Heart left ventricle (tissue), 13 donors: ENCODE measurements around the gene PRKCA.

Experiments used
- POLR2A ChIP-seq, 2 donors: fragments of 450-650 bp; IDR thresholded peaks; one replicate each; pipeline ENCODE4 v1.6.1; 2017; ENCODE audit warnings: antibody characterized with exemption in 2 of 2, mild to moderate bottlenecking in 2 of 2, moderate library complexity in 2 of 2
- TF ChIP-seq, protein P1 (sequence below), 12 donors: fragments of 200-600 bp; sonication (generic) in 4 of 12; IDR thresholded peaks; one replicate each; pipeline versions ENCODE4 v1.5.0 to v1.8.0; 2018 to 2022; ENCODE audit warnings: antibody characterized with exemption in 12 of 12, mild to moderate bottlenecking in 5 of 12
- donor health status: ischemic (EF 13 %, LVEDD 7.1; RV severe dilation, severe dysfunction).
- donor health status: DM: no; HTN: yes; CAD: no.
- donor health status: DM: no; HTN: no; CAD: no.
- donor health status: ischemic (EF 25% LVEDD 6.9; RV normal size, moderate dysfunction).
- donor health status: ischemic (EF 25% LVEDD 5.7; RV mildly dilated, moderate dysfunction).
- donor health status: ischemic (EF 35%, LVEDD 5.7; RV mildly dilated, moderate dysfunction).
- donor health status: nonischemic (EF 11% LVEDD 7.7; RV severe dilation, severe dysfunction).
- donor health status: DM: yes; HTN: yes; CAD: no.
- donor health status: PGD.
- donor health status: ischemic (EF 29% LVEDD 5.4; RV normal size, mild dysfunction).
- donor health status: nonischemic (EF 23%, LVEDD 6.1; RV moderate dilation, normal function).

GRCh38 chr17:66455060-66455459 is 152.6 kb downstream of the PRKCA start:
- TF ChIP-seq, protein P1, sequence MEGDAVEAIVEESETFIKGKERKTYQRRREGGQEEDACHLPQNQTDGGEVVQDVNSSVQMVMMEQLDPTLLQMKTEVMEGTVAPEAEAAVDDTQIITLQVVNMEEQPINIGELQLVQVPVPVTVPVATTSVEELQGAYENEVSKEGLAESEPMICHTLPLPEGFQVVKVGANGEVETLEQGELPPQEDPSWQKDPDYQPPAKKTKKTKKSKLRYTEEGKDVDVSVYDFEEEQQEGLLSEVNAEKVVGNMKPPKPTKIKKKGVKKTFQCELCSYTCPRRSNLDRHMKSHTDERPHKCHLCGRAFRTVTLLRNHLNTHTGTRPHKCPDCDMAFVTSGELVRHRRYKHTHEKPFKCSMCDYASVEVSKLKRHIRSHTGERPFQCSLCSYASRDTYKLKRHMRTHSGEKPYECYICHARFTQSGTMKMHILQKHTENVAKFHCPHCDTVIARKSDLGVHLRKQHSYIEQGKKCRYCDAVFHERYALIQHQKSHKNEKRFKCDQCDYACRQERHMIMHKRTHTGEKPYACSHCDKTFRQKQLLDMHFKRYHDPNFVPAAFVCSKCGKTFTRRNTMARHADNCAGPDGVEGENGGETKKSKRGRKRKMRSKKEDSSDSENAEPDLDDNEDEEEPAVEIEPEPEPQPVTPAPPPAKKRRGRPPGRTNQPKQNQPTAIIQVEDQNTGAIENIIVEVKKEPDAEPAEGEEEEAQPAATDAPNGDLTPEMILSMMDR (IDR thresholded peaks at IDR 0.05): no peak
- TF ChIP-seq POLR2A (IDR thresholded peaks at IDR 0.05): no peak
